Right lobe of liver (tissue), 6 donors: ENCODE measurements around the gene CYBRD1. TPM values are rescaled to one million over a fixed set of nuclear protein-coding genes. Genes with fewer than 3 reads are reported as not detected.

ENCODE experiments used
- ATAC-seq, 4 donors: fragments of 200-7000 bp; cut with Tn5 transposase; one replicate each; pipeline ENCODE4 v1.9.1; 2020; ENCODE audit warnings: mild to moderate bottlenecking in 4 of 4, moderate library complexity in 4 of 4
- DNase-seq, 3 donors: peaks; one replicate each; pipeline ENCODE4 v3.0.0-alpha.2; 2020
- H3K27ac ChIP-seq, 3 donors: fragments of 200-600 bp; one replicate each; pipeline ENCODE4 v1.8.0; 2022
- H3K27me3 ChIP-seq, 2 donors: fragments of 200-600 bp; one replicate each; pipeline ENCODE4 v1.8.0; 2022
- H3K36me3 ChIP-seq, 4 donors: fragments of 200-600 bp; sonication (generic) in 1 of 4; one replicate each; pipeline versions ENCODE4 v1.5.1 to v1.8.0; 2017 to 2022; ENCODE audit warnings: control low read depth in 1 of 4
- H3K4me1 ChIP-seq, 4 donors: fragments of 200-600 bp; sonication (generic) in 1 of 4; one replicate each; pipeline versions ENCODE4 v1.5.1 to v1.8.0; 2017 to 2022; ENCODE audit warnings: control low read depth in 1 of 4
- H3K4me3 ChIP-seq, 3 donors: fragments of 200-600 bp; one replicate each; pipeline ENCODE4 v1.8.0; 2022
- H3K9me3 ChIP-seq, 4 donors: fragments of 200-600 bp; sonication (generic) in 1 of 4; one replicate each; pipeline versions ENCODE4 v1.5.1 to v1.8.0; 2017 to 2022; ENCODE audit warnings: control low read depth in 1 of 4
- CTCF ChIP-seq, 4 donors: fragments of 200-600 bp in 3 of 4; fragments of 450-650 bp in 1 of 4; IDR thresholded peaks; one replicate each; pipeline versions ENCODE4 v1.5.1 to v1.8.0; 2016 to 2022; ENCODE audit warnings: antibody characterized with exemption in 4 of 4, mild to moderate bottlenecking in 2 of 4
- POLR2A ChIP-seq: fragments of 450-650 bp; IDR thresholded peaks from one replicate; pipeline ENCODE4 v1.6.1; 2017; ENCODE audit warnings: antibody characterized with exemption, mild to moderate bottlenecking
- WGBS: methylation state at CpG from one replicate; pipeline ENCODE4 v1.1.6; 2018; ENCODE audit warnings: low coverage, low lambda C conversion rate; ENCODE audit not compliant: insufficient coverage; ENCODE audit errors: missing lambda C conversion rate; 5-methylcytosine and 5-hydroxymethylcytosine counted together
- intact Hi-C, 2 donors: fragments of 100-400 bp; cut with DNase I; formaldehyde crosslinking; loops; one replicate each; pipeline versions ENCODE4 v1.11.2 to v1.14.1; 2022
- total RNA-seq, 6 experiments: library from RNA; depleted of rRNA in 2 of 6; stranded (reverse); fragments of >200 nt in 2 of 6; fragmentation: NEBNext Ultra II Directional in 3 of 6; extraction: Animal tissue kit (Norgen Biotek cat#: 25700) in 3 of 6; gene quantifications; one replicate each; pipeline versions ENCODE4 v1.1.0 to v1.2.4, GENCODE V29; 2016 to 2023
- donor health status: DM: no; HTN: yes; CAD: no.
- donor health status: DM: no; HTN: no; CAD: no.
- donor health status: DM: no; HTN: no; CAD: no.
- donor health status: DM: no; HTN: yes; CAD: no.
- donor health status: DM: no; HTN: yes; CAD: no.

Gene CYBRD1
- total RNA-seq, 6 experiments from 2014 or later = 7.3 to 15.1 (median 10.9) TPM

- TF ChIP-seq CTCF (IDR thresholded peaks at IDR 0.05) (no peak), POLR2A (no peak)
- ATAC-seq (no peak), DNase-seq (no peak)
- no peaks in the 10 kb centered on the region for H3K27me3 ChIP-seq
- H3K4me1 ChIP-seq = no peaks in the 10 kb centered on the region
- H3K27ac ChIP-seq = no peak overlapping the region
- H3K36me3 ChIP-seq = no peaks in the 10 kb centered on the region
- intact Hi-C loops = no loop called here
- no peak overlapping the region for H3K4me3 ChIP-seq
- whole genome bisulfite sequencing = 68% methylated on average over 2 of the region's 3 CpGs
- H3K9me3 ChIP-seq = no peaks in the 10 kb centered on the region
Observed at GRCh38 chr2:171514908-171515582, 7.2 kb upstream of the CYBRD1 start.

- DNase-seq (no peak), ATAC-seq (no peak)
- WGBS = 71% methylated on average over 5 of the region's 6 CpGs
- no peaks in the 10 kb centered on the region for H3K9me3 ChIP-seq
- H3K27me3 ChIP-seq = no peaks in the 10 kb centered on the region
- intact Hi-C loops = no loop called here
- H3K36me3 ChIP-seq = no peaks in the 10 kb centered on the region
- TF ChIP-seq CTCF (IDR thresholded peaks at IDR 0.05) (no peak), POLR2A (no peak)
- no peak overlapping the region for H3K4me3 ChIP-seq
- H3K27ac ChIP-seq = no peak overlapping the region
- no peaks in the 10 kb centered on the region for H3K4me1 ChIP-seq
Observed at GRCh38 chr2:171515672-171516298, 6.5 kb upstream of the CYBRD1 start.

- no peak for TF ChIP-seq POLR2A
- no peak for TF ChIP-seq CTCF (IDR thresholded peaks at IDR 0.05)
- no peak for DNase-seq
- Histone ChIP-seq H3K36me3 (no peaks in the 10 kb centered on the region), H3K27ac (no peak overlapping the region), H3K4me1 (no peaks in the 10 kb centered on the region), H3K9me3 (no peaks in the 10 kb centered on the region), H3K4me3 (no peak overlapping the region), H3K27me3 (no peaks in the 10 kb centered on the region)
- 91% methylated on average over 4 of the region's 5 CpGs for WGBS
- intact Hi-C loops = no loop called here
- no peak for ATAC-seq
Observed at GRCh38 chr2:171516793-171517192, 5.5 kb upstream of the CYBRD1 start.

DNA sequence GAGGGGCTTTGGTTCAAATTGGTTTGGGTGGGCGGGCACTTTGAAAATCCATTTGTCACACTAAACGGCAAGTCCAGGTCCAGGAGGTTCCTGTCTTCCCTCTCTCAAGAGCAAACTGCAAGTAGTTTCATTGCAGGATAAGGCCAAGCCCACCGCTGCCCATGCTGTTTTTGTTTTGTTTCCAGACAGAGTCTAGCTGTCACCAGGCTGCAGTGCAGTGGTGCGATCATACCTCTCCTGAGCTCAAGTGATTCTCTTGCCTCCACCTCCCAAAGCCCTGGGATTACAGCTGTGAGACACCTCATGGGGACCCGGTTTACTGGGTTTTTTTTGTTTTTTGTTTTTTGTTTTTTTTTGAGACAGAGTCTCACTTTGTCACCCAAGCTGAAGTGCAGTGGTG is 1.8 kb upstream of the CYBRD1 start:
- WGBS = 74% methylated on average over 5 of the region's 5 CpGs
- intact Hi-C loops = no loop called here
- Histone ChIP-seq H3K36me3 (no peaks in the 10 kb centered on the region), H3K9me3 (no peaks in the 10 kb centered on the region), H3K27ac (no peak overlapping the region), H3K4me3 (no peak overlapping the region), H3K4me1 (peaks cover 0 to 8% (median 0%) of the 10 kb centered on the region in 4 donors), H3K27me3 (no peaks in the 10 kb centered on the region)
- no peak for ATAC-seq
- TF ChIP-seq POLR2A (no peak), CTCF (IDR thresholded peaks at IDR 0.05) (no peak)
- DNase-seq = no peak
